Measurements from ENCODE around the gene DACT1.

The DACT1 gene

DNA sequence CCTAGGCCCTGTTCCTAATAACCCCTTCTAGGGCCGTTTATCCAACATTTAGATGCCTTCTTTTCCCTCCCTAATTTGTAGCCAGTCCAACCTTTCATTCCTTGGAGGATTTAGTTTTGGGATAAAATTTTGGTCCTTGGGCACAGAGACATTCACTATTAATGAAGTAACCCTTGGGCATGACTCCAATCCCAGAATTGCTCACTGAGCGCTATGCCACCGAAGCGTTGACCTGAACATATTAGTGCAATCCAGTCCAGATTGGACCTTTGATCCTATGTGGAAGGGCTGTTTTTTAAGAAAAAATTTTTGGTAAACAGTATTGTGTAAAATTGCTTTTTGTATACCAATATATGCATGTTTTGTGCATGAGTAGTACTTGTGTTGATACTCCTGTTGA, 10.0 kb downstream of the DACT1 start:
- ATAC-seq (no peak), DNase-seq (ENCODE audit: low spot score in 2 of 2) (no peak)
- no peaks in the 10 kb centered on the region for H3K9me3 Mint-ChIP-seq
- no peak overlapping the region for H3K4me3 Mint-ChIP-seq
- H3K36me3 Mint-ChIP-seq, result no peaks in the 10 kb centered on the region
- no peak overlapping the region for H3K27ac Mint-ChIP-seq
- no peaks in the 10 kb centered on the region for H3K4me1 Mint-ChIP-seq

DNA sequence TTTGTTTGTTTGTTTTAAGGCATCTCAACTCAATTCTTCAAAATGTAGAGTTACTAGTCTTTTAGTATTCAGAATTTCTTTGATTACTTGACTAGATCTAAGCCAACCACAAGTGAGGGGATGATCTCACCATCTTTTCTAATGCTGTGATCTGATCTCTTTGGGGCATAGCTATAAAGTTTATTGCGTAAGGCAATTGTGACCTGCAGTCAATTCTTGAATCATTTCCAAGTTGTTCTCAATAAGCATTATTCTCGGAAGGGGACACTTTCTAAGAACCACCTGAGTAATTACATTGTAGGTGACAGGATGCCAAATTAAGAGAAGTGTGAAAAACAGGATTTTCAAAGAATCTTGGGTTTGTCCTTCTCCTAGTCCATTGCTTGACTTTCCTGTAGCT, 13.1 kb downstream of the DACT1 start:
- Mint-ChIP-seq H3K9me3 (no peaks in the 10 kb centered on the region), H3K36me3 (no peaks in the 10 kb centered on the region), H3K4me3 (no peak overlapping the region), H3K4me1 (no peaks in the 10 kb centered on the region), H3K27ac (no peak overlapping the region)
- no peak for ATAC-seq
- DNase-seq (ENCODE audit: low spot score in 2 of 2), result no peak

DNA sequence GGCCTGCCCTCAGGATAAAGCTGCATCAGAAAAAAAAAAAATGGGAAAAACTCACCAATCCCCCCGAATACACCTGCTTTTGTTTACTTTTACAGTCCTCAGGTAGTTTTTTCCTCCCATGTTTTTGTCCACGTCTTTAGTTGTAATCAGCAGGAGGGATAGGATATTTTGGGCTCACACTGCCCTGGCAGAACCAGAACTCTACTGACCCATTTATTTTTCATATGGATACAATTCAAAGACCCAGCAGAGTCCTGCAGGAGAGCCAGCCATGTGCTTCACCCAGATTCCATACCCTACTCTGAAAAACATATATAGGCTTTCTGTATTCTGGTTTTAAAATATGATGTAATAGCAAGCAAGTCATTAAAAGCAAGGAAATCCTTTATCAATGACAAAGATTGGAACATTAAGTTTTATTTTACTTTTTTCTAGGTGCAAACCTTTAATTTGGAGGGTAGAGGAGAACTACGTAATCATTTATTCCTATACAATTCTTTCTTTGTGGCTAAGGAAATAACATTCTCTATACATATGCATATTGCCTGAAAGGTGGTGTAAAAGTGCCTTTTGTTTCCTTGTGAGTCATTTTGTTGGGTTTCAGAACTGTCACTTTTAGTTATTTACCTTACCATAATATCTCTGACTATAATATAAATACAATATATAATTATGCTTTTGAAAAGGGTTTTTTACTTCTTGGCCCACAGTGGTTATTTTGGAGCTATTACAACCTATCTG, 19.1 kb downstream of the DACT1 start:
- Mint-ChIP-seq H3K9me3 (no peaks in the 10 kb centered on the region), H3K4me3 (no peak overlapping the region), H3K27ac (no peak overlapping the region), H3K4me1 (no peaks in the 10 kb centered on the region), H3K36me3 (no peaks in the 10 kb centered on the region)
- ATAC-seq, result no peak
- DNase-seq (ENCODE audit: low spot score in 2 of 2), result no peak

DNA sequence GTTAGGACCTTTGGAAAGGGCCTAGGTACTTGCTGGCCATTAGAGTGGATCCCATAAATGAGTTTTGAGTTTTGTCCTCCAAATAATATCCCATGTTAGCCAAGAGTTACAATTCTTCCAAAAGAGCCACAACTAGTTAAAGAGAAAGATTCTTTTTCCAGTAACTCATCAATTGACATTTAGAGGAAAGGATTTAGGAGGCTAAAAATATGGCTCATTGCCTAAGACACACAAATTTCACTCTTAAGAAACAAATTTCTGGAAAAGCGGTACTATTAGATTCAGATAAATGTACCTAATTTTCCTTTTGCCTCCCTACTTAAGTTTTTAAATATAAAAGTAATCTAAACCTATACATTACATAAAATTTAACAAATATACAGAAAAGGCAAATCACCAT, 21.3 kb downstream of the DACT1 start:
- no peaks in the 10 kb centered on the region for H3K9me3 Mint-ChIP-seq
- H3K27ac Mint-ChIP-seq, result no peak overlapping the region

DNA sequence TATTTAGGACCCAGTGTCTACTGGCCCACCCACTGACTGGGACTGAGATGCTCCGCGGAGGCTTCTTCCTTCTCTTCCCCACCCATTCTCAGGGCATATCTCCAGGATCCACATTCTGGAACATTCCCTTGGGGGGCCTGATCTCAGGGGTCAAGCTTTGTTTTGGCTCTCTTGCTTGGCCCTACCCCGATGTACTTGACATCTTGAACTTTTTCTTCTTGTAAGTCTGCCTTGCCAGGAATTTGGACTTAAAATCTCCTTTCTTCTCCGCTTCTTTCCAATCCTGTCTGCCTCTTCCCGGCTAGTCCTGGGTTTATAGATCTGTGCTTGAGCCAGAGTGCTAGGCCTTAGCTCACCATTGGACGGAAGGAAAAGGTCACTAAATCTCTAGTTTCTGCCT, 22.1 kb downstream of the DACT1 start:
- ATAC-seq (no peak), DNase-seq (ENCODE audit: low spot score in 2 of 2) (no peak)
- Mint-ChIP-seq H3K27ac (no peak overlapping the region), H3K4me3 (no peak overlapping the region), H3K4me1 (no peaks in the 10 kb centered on the region), H3K9me3 (no peaks in the 10 kb centered on the region), H3K36me3 (no peaks in the 10 kb centered on the region)

More for the DNA sequence above, 21.3 kb downstream of the DACT1 start:
- Mint-ChIP-seq H3K4me1 (no peaks in the 10 kb centered on the region), H3K4me3 (no peak overlapping the region), H3K36me3 (no peaks in the 10 kb centered on the region)
- no peak for DNase-seq (ENCODE audit: low spot score in 2 of 2)
- ATAC-seq, result no peak

DNA sequence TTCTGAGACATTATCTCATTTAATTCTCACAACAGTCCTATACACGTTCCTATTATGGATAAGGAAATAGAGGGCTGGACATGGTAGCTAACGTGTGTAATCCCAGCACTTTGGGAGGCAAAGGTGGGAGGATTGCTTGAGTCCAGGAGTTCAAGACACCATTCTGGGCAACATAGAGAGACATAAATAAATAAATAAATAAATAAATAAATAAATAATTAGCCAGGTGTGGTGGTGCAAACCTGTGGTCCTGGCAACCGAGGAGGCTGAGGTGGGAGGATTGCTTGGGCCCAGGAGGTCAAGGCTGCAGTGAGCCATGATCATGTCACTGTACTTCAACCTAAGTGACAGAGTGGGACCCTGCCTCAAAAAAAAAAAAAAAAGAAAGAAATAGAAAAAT, 22.6 kb downstream of the DACT1 start:
- DNase-seq (ENCODE audit: low spot score in 2 of 2) (no peak), ATAC-seq (no peak)
- Mint-ChIP-seq H3K27ac (no peak overlapping the region), H3K36me3 (no peaks in the 10 kb centered on the region), H3K4me1 (no peaks in the 10 kb centered on the region), H3K4me3 (no peak overlapping the region), H3K9me3 (no peaks in the 10 kb centered on the region)

- no peak for ATAC-seq
- Mint-ChIP-seq H3K9me3 (no peaks in the 10 kb centered on the region), H3K27ac (no peak overlapping the region)
Measured at GRCh38 chr14:58662018-58662417, 24.3 kb downstream of the DACT1 start.

DNA sequence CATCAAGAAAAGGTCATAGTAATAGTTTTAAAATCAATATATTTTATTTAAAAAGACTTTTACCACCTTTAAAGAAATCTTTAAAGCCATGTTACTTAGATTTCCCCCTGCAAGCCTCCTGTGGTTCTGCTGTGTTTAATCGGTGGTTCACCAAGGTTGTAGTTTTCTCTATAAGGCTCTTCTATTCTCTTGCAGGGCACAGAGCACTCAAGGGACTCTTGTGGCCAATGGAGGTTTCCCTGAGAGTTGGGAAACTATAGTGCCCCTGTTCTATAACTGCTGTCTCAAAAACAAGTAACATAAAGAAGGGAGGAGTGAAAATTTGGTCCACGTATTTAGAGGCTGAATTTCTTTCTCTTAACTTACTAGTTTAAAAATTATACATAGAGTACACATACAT, 25.0 kb downstream of the DACT1 start:
- no peak overlapping the region for H3K4me3 Mint-ChIP-seq
- DNase-seq (ENCODE audit: low spot score in 2 of 2) (no peak), ATAC-seq (no peak)
- no peaks in the 10 kb centered on the region for H3K4me1 Mint-ChIP-seq
- H3K9me3 Mint-ChIP-seq, result no peaks in the 10 kb centered on the region
- H3K27ac Mint-ChIP-seq, result no peak overlapping the region
- no peaks in the 10 kb centered on the region for H3K36me3 Mint-ChIP-seq

More at GRCh38 chr14:58662018-58662417, 24.3 kb downstream of the DACT1 start:
- no peak for DNase-seq (ENCODE audit: low spot score in 2 of 2)
- no peaks in the 10 kb centered on the region for H3K36me3 Mint-ChIP-seq
- no peak overlapping the region for H3K4me3 Mint-ChIP-seq
- H3K4me1 Mint-ChIP-seq, result no peaks in the 10 kb centered on the region

DNA sequence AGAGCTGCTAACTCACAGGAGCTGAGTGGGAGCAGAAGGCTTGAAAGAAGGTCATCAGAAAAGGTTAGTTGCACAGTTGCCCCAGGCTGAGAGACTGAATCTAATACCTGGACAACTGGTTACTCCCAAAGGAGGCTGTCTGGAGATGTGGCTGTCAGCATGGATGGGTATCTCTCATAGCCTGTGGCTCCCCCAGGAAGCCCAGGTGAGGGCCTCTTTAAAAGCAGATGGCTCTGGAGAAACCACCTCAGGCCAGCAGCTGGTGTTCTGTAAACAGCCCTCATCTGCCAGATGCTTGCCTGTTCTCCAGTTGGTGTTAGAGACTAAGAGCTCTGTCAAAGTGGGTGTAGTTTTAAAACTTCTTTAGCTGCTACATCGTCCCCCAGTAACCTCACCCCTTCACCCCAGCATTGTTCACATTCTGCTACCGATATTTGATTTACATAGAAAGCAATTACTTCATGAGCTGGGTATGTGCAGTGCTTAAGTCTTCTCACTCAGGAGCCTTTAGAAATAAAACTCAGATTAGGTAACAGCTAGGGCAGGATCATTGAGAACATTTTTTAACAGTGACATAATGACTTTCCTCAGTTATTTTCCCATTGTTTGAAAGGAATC, 25.8 kb downstream of the DACT1 start:
- Mint-ChIP-seq H3K36me3 (no peaks in the 10 kb centered on the region), H3K27ac (no peak overlapping the region), H3K4me3 (no peak overlapping the region), H3K4me1 (no peaks in the 10 kb centered on the region), H3K9me3 (no peaks in the 10 kb centered on the region)
- peak; percentile 21 for ATAC-seq
- DNase-seq (ENCODE audit: low spot score in 2 of 2), result no peak

DNA sequence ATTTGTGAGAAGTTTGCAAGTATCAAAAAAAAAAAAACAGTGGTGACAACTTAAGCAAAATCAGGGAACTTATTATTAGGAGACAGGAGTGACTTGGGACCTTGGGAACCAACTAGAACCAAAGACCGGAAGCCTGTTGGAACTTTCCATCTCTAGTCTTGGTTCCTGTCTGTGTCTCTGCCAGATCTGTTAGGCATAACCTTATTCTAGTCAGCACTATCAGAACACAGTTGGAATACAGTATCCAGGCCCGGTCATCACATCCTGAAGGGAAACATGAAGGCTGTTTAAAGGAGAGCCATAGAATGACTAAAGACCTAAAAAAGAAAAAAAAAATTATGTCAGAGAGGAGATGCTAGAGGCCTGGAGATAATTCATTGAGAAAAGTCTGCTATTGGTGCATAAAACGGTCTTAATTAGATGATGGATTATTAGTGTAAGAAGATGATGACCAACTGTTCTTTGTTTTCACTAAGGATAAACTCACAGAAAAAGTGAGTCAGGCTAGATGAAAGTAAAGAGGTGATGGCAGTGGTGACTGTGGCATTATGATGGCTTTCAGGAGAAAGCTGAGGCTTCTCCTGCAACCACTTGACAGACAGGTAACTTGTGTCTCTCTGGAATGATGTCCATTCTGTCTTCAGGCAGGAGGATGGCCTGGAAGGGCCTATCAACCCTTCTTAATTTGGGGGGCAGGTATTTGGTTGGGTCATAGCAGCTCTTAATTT, 28.2 kb downstream of the DACT1 start:
- DNase-seq (ENCODE audit: low spot score in 2 of 2), result no peak
- Mint-ChIP-seq H3K4me1 (no peaks in the 10 kb centered on the region), H3K36me3 (no peaks in the 10 kb centered on the region), H3K27ac (no peak overlapping the region), H3K4me3 (no peak overlapping the region), H3K9me3 (no peaks in the 10 kb centered on the region)
- no peak for ATAC-seq

DNA sequence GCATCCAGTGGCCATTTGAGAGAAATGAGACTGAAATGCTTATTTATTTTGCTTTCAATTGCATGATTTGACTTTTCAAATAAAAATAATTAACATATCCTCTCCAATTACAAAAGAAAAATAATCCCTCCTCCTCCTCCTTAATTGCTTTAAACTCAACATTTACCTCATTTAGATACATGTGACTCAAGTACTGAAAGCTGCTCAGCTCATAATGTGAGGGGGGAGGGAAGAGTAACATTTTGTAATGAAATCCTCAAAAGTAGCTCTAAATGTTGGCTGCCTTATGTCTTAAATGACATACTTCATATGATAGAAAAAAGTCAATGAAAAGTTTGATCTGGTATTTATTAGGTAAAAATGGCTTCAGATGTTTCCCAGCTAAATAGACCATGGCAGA, 29.0 kb downstream of the DACT1 start:
- H3K27ac Mint-ChIP-seq, result no peak overlapping the region
- ATAC-seq (no peak), DNase-seq (ENCODE audit: low spot score in 2 of 2) (no peak)
- no peak overlapping the region for H3K4me3 Mint-ChIP-seq
- no peaks in the 10 kb centered on the region for H3K9me3 Mint-ChIP-seq
- no peaks in the 10 kb centered on the region for H3K4me1 Mint-ChIP-seq
- no peaks in the 10 kb centered on the region for H3K36me3 Mint-ChIP-seq

- H3K9me3 Mint-ChIP-seq, result no peaks in the 10 kb centered on the region
- H3K4me3 Mint-ChIP-seq, result no peak overlapping the region
- no peak overlapping the region for H3K27ac Mint-ChIP-seq
- no peak for ATAC-seq
- no peak for DNase-seq (ENCODE audit: low spot score in 2 of 2)
- no peaks in the 10 kb centered on the region for H3K36me3 Mint-ChIP-seq
- H3K4me1 Mint-ChIP-seq, result no peaks in the 10 kb centered on the region
Measured at GRCh38 chr14:58667900-58668299, 30.1 kb downstream of the DACT1 start.

DNA sequence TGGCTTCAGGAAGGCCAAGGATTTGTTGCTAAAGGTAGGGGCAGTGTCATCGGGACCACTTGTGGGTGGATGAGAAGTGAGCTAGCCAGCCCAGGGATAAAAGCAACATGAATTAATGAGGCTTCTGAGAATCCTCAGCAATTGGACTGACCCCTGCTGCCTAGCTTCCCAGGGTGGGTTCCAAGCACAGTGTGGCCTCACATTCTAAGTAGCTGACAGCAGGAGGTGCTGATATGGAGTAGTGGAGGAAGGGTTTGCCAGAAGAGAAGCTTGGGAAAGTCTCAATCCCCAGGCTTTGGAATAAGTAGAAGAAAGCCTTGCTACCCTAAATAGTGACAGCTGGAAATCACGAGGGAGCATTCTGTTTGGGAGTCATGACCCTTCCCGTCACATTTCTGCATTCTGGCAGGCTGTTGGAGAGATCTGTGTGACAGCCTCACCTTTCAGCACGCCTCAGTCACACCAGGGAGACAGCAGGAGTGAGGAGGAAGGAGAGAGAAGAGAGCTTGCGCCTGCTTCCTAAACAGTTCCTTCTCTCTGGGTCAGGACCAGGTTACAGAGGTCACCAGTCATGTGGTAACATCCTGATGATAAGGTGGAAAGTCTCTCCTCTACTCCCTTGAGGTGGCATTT, 31.2 kb downstream of the DACT1 start:
- no peak overlapping the region for H3K27ac Mint-ChIP-seq
- no peak for ATAC-seq
- H3K36me3 Mint-ChIP-seq, result no peaks in the 10 kb centered on the region
- H3K9me3 Mint-ChIP-seq, result no peaks in the 10 kb centered on the region
- no peaks in the 10 kb centered on the region for H3K4me1 Mint-ChIP-seq
- no peak for DNase-seq (ENCODE audit: low spot score in 2 of 2)
- H3K4me3 Mint-ChIP-seq, result no peak overlapping the region

- no peak for ATAC-seq
- Mint-ChIP-seq H3K9me3 (no peaks in the 10 kb centered on the region), H3K4me3 (no peak overlapping the region), H3K4me1 (no peaks in the 10 kb centered on the region), H3K27ac (no peak overlapping the region), H3K36me3 (no peaks in the 10 kb centered on the region)
- DNase-seq (ENCODE audit: low spot score in 2 of 2), result no peak
Measured at GRCh38 chr14:58669556-58670200, 31.9 kb downstream of the DACT1 start.

DNA sequence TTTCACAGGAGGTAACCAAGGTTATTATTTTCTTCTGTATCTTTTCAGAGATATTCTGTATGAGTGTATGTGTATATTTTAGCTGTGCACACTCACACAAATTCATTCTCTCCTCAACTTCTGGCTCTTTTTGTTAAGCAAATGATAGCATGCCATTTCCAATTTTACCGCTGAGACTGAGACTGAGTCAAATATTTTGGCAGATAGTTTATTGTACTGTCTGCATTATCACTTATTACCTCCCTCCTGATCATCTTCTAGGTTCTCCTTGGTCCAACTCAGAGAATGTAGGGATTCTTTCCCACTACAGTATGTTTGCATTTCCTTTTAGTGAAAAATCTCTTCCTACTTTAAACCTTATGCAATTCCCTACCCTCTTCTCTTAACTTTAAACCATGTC, 33.3 kb downstream of the DACT1 start:
- Mint-ChIP-seq H3K4me3 (no peak overlapping the region), H3K4me1 (no peaks in the 10 kb centered on the region), H3K36me3 (no peaks in the 10 kb centered on the region), H3K27ac (no peak overlapping the region), H3K9me3 (no peaks in the 10 kb centered on the region)
- DNase-seq (ENCODE audit: low spot score in 2 of 2), result no peak
- ATAC-seq, result no peak

Measured in stimulated activated effector memory CD8-positive, alpha-beta T cell treated with anti-CD3 and anti-CD28 coated beads, Interleukin-12 subunit alpha, Interleukin-12 subunit beta, amount 100 ng/mL, for 72 hours (primary cell).